HG03432 (cell line): ENCODE results near the gene OTUD6A.

ENCODE experiments used
- ATAC-seq: cut with Tn5 transposase; IDR thresholded peaks from one replicate; pipeline ENCODE4 v1.9.1; 2021; ENCODE audit warnings: mild to moderate bottlenecking, moderate library complexity; ENCODE audit not compliant: unreplicated experiment

OTUD6A gene, protein sequence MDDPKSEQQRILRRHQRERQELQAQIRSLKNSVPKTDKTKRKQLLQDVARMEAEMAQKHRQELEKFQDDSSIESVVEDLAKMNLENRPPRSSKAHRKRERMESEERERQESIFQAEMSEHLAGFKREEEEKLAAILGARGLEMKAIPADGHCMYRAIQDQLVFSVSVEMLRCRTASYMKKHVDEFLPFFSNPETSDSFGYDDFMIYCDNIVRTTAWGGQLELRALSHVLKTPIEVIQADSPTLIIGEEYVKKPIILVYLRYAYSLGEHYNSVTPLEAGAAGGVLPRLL

GRCh38 chrX:70062076-70062475, at the start of gene OTUD6A:
Gene OTUD6A (plus strand): TSS chrX:70062457. CDS start chrX:70062525, 68 bp downstream.
- no peak for ATAC-seq

DNA sequence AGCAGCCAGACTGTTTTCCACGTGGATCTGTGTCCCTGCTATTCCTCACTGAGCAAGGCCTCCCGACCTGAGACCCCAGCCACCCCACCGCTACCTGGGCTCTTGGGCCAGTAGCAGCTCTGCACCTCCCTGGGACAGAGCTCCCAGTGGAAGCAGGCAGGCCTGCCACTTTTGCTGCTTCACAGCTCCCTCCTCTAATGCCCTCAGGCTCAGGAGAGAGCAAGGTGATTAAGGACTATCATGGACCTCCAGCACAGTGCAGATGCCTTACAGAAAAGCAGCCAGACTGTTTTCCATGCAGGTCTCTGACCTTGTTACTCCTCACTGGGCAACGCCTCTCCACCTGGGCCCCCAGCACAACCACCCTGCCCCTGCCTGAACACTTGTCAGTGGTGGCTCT, 49.5 kb upstream of the OTUD6A start:
- ATAC-seq = no peak

DNA sequence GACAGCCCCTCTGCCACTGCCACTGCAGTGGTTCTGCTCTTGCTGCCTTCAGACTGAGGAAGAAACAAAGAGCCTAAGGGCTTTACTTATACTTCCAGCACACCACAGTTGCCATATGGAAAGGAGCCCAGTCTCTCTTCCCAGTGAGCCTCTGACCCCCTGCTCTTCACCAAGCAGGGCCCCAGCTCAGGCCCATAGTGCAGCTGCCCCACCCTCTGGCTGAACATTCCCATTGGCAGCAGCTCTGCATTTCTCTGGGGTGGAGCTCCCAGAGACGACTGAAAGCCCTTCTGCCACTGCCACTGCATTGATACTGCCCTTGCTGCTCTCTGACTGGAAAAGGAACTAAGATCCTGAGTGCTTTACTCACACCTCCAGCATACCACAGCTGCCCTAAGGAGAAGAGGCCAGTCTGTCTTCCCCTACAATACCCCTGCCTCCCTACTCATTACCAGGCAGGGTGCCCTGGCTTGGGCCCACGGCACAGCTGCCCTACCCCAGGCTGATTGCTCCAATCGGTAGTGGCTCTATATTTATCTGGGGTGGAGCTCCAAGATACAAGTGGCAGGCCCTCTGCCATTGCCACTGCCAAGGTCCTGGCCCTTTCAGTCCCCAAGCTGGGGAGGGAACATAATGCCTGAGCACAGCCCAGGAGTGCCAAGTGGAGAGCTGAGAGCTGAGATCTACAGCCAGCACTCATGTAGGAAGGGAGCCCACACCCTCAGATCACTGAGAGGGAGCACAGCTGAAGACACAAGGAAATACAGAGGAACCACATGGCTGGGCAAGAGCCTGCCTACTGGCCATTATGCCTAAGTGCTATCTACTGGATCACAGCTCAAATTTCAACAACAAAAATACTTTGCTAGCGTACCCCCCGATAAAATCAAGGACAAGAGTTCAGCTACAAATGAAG, 48.5 kb upstream of the OTUD6A start:
- ATAC-seq = no peak

DNA sequence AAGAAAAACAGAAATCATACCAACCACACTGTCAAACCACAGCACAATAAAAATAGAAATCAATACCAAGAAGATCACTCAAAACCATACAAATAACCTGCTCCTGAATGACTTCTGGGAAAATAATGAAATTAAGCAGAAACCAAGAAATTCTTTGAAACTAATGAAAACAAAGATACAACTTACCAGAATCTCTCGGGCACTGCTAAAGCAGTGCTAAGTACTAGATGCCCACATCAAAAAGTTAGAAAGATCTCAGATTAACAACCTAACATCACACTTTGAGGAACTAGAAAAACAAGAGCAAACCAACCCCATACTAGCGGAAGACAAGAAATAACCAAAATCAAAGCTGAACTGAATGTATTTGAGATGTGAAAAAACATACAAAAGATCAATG, 45.7 kb upstream of the OTUD6A start:
- ATAC-seq = no peak

DNA sequence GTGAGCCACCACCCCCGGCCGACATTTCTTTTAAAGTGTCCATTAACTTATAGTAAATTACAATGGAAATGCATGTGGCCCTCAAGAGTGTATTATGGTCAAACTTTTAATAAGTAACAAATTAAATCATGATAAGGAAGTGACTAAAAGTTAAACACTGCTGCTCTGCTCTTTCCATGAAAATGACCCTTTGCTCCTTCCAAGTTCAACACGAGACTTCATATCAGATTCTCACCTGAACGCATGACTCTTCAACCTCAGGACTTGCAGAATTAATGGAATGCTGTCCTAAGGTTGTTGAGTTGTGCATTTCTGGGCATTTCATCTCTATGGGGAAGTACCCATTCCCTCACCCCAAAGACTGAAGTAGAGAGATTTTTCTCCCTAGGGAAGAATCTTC, 39.6 kb upstream of the OTUD6A start:
- ATAC-seq = no peak

GRCh38 chrX:70025464-70025863, 36.8 kb upstream of the OTUD6A start:
- ATAC-seq = no peak

- ATAC-seq = no peak
Measured at GRCh38 chrX:70026112-70026850, 36.0 kb upstream of the OTUD6A start.

DNA sequence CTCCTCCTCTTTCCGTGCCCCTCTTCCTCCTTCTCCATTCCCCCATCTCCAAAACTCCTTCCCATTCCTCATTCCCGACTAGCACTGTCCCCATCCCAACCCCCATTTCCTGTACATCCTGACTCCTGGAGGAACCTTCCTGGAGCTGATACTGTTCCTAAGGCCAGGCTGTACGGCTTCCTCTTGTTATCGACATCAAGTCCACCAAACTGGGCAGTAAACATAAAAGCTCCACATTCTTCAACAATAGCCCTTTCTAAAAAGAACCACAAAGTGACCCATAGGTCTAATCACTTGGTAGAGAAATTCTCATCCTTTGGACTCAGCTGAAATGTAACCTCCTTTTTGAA, 35.4 kb upstream of the OTUD6A start:
- ATAC-seq = no peak

- ATAC-seq = no peak
Measured at GRCh38 chrX:70029863-70030262, 32.4 kb upstream of the OTUD6A start.

GRCh38 chrX:70030301-70030767, 31.9 kb upstream of the OTUD6A start:
- peak; percentile 74 for ATAC-seq

DNA sequence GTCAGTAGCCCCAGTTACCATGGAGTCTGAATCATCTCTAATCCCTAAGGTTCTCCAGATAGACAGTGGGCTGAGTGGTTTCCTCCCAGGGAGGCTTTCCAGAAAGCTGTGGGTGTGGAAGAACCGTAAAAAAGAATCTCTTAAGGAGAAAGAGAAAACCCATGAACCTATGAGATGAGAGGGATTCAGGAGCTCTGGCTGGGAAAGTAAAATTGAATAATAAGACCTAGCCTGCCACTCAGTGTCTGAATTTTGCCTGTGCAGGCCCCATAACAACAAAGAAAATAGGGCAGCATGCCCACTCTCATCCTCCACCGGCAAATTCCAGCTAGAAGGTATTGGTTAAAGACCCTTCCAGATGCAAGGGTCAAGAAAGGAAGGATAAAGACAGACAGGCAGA, 29.5 kb upstream of the OTUD6A start:
- no peak for ATAC-seq

DNA sequence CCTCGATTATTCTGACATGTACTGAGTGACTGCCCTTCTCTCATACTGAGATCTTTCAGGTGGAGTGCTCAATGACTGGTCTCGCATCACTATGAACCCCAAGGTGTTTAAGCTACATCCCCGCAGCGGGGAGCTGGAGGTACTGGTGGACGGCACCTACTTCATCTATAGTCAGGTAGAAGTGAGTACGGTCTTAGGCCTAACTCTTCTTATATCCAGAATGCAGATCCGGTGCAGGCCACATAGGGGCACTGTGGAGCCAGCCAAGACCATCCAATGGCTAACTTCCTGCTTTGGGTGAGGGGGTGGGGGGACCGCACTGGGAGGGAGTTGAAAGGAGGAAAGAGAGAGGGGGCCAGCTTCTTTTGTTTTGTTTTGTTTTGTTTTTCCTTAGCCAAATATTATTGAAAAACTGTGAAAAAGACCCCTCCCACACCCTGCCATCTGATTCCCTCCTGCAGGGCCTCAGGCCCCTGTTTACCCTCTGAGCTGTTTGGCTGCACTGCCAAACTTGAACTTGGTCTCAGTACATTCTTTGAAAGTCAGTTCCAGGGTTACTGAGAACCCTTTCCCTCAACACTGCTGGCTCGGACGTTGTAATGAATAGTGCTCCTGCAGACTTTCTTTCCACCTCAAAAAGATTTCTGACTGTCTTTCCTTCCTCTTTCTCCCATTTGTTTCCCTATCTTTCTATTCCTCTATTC, 28.8 kb upstream of the OTUD6A start:
- ATAC-seq = peak; percentile 75

DNA sequence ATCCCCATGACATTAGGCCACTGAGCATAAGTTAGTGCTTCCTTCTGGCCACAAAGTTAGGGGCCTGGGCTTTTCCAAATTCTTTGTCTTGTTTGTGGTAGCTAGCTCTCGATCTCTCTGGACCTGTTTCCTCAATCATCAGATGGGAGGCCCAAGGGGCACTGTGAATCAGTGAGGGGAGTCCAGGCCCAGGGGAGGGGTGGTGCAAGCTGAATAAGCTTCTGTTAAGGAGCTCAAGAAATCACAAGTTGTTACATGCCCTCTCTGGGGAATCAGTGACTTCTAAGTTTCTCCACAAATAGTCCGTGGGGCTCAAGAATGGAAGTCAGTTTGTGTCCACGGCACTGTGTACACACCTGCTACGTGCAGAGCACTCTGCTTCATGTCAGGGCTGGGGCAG, 27.6 kb upstream of the OTUD6A start:
- ATAC-seq = no peak

DNA sequence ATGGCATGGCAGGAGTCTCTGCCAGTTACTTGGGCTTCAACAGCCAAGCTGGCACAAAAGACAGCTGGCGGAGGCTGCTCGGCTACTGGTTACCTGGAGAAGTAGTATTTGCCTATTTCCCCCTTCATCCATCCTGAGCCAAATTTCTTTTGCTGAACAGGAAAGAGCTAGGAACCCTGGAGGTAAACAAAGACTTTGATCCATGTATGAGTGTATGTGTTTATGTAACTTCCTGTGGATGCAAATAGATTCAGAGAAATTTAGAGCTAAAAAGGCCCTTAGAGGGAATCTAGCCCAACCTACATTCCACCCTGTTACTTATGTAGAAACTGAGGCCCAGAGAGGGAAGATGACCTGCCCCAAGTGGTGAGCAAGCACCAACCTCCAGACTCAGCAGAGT, 23.7 kb upstream of the OTUD6A start:
- ATAC-seq = no peak

- no peak for ATAC-seq
Measured at GRCh38 chrX:70038951-70039350, 23.3 kb upstream of the OTUD6A start.

DNA sequence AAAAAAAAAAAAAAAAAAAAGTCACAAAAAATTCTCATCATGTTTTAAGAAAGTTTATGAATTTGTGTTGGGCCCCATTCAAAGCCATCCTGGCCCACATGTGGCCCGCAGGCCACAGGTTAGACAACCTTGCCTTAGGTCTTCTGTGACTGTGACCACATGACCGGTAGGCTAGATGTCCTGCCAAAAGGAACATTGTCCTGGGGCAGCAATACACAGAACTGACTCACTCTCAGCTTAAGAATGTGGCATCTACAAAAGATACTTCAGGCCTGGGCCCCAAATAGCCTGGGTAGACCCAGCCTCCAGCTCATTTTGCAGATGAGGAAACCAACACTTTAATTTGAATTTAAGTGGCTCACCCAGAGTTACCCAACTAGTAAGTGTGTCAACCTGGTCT, 22.5 kb upstream of the OTUD6A start:
- ATAC-seq = no peak

DNA sequence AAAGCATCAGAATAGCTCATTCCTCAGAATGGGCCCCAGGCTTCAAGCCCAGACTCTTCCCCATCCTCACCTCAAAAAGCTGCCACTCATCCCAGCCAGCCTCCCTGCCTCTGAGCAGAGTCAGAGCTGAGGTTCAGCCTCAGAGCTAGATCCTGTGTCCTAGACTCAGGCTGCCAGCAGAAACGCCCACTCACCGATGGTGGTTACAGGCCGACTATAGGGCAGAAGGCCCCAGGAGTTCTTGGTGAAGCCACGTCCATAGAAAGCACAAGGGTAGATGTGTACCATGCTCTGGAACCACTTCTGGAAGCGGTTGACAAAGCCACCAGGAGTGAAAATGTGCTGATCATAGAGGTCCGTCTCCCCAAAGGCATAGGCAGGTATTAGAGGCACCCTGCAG, 20.3 kb upstream of the OTUD6A start:
- no peak for ATAC-seq

DNA sequence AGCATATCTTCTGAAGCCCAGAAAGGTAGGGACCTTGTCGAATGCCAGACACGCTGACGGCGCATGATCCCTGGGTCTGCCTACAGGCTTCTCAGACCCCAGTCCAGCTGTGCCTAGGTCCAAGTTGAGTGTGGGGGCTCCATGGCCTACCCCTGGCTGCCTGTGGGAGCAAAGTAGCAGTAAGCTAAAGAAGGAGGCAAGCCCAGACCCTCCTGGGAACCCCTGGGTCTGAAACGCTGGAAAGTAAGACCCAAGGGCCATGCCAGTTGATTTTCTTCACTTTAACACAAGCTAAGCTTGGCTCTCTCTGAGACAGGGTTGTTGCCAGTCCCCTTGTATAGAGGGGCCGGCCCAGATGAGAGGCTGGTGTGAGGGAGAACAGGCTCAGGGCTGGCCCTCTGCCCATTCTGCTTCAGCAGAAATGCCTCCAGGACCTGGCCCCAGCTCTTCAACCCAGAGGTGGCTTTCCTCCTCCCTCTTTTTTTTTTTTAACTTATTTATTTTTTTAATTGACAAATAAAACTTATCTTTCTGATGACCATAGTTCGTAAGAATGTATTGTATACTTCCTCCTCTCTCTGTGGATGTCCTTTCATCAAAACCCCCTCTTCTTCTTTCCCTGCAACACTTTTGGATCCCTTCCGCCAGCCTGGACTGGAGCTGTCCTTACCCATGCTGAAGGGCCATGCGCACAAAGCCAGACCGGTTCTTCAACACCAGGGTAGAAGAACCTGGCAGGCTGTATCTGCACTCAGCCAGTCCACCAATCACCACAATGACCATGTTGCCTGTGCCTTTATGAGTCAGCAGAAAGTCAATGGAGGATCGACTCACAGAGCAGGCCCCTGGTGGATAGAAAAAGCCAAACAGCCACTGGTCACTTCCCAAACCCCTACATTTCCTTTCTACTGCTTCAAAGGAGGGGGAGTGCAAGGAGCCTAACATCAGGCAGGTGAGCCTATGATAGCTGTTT, 19.6 kb upstream of the OTUD6A start:
- ATAC-seq = no peak

- no peak for ATAC-seq
Measured at GRCh38 chrX:70043685-70044084, 18.6 kb upstream of the OTUD6A start.
